Measurements from ENCODE around the gene RNF123.

GRCh38 chr3:49721596-49721895 is 32.2 kb downstream of the RNF123 start:
- no peak for TF ChIP-seq ZFP30 (CRISPR knock-in tag; IDR thresholded peaks at IDR 0.05)
- no peak for TF ChIP-seq PATZ1 (CRISPR knock-in tag; IDR thresholded peaks at IDR 0.05; ENCODE audit: borderline replicate concordance)
